Esophagus muscularis mucosa (tissue), 4 donors: ENCODE measurements around the gene SCLT1.

Experiments
- CTCF ChIP-seq, 3 experiments: fragments of 200-600 bp in 2 of 3; fragments of 450-650 bp in 1 of 3; sonication (generic) in 2 of 3; IDR thresholded peaks; one replicate each; pipeline ENCODE4 v1.5.1; 2017 to 2019; ENCODE audit warnings: antibody characterized with exemption in 3 of 3, mild to moderate bottlenecking in 2 of 3, moderate library complexity in 1 of 3
- EP300 ChIP-seq: sonication (generic); formaldehyde crosslinking; IDR thresholded peaks from one replicate; pipeline ENCODE4 v1.6.1; 2017; ENCODE audit warnings: antibody characterized with exemption
- POLR2A ChIP-seq: fragments of 450-650 bp; IDR thresholded peaks from one replicate; pipeline ENCODE4 v1.6.1; 2017; ENCODE audit warnings: antibody characterized with exemption, moderate library complexity, mild to moderate bottlenecking, low read depth
- POLR2AphosphoS5 ChIP-seq, 2 donors: sonication (generic); formaldehyde crosslinking; IDR thresholded peaks; one replicate each; pipeline ENCODE4 v1.6.1; 2017; ENCODE audit warnings: antibody characterized with exemption in 2 of 2

- TF ChIP-seq POLR2A: no peak
- no peak for TF ChIP-seq CTCF (IDR thresholded peaks at IDR 0.05)
- no peak for TF ChIP-seq POLR2AphosphoS5 (IDR thresholded peaks at IDR 0.05)
- TF ChIP-seq EP300: no peak
Measured at GRCh38 chr4:128840711-128841318, 252.5 kb downstream of the SCLT1 start.
